ENCODE measurements around the gene TSHR. TPM values are rescaled to one million over a fixed set of nuclear protein-coding genes. Genes with fewer than 3 reads are reported as not detected.

The TSHR gene
- total and polyA plus RNA-seq, 2 of the 13 experiments (the other 11 are each of a cell fraction or from before 2014, with no cell fraction given): not detected

- no peaks in the 10 kb centered on the region for H3K9me3 ChIP-seq (ENCODE audit: low read length)
- no peak for DNase-seq (ENCODE audit: low spot score)
Measured at GRCh38 chr14:80981673-80982072, 26.3 kb downstream of the TSHR start.

GRCh38 chr14:80982711-80983110 is 27.3 kb downstream of the TSHR start:
- intact Hi-C loops (cut with micrococcal nuclease; ENCODE audit: unreplicated experiment) (no loop called here), in situ Hi-C loops (cut with HindIII; ENCODE audit: extremely low pct_ligation_motif_present, low pct_unique_long_range_greater_than_20kb) (no loop called here)
- no peak for DNase-seq (ENCODE audit: low spot score)
- ATAC-seq: no peak
- no peaks in the 10 kb centered on the region for H3K9me3 ChIP-seq (ENCODE audit: low read length)
- ChIA-PET CTCF (ENCODE audit: low intra/inter-chr PET ratio, low total read pairs) (no interaction called here), POLR2A (no interaction called here)
- 0 out of 5 replicates have a peak, but pooled peaks cover 0 to 7% of the 10 kb centered on the region in 2 experiments for H3K27me3 ChIP-seq (ENCODE audit: control insufficient read depth in 1 of 2, insufficient read depth in 2 of 2, low read length in 2 of 2)
- H3K79me2 ChIP-seq (ENCODE audit: insufficient read depth, low read length): no peaks in the 10 kb centered on the region
- 0% methylated on average over 2 of the region's 2 CpGs for WGBS (ENCODE audit: low lambda C conversion rate)
- no TSS peak for BruUV-seq (replicated peaks)
- H3K9ac ChIP-seq (ENCODE audit: insufficient read depth, low read depth, low read length): no peak overlapping the region
- no peaks in the 10 kb centered on the region for H3K4me1 ChIP-seq (ENCODE audit: insufficient read depth, low read length)
- no peak overlapping the region for H2AFZ ChIP-seq (ENCODE audit: low read length)
- no peaks in the 10 kb centered on the region for H3K36me3 ChIP-seq (replicated peaks in 1 of 2; ENCODE audit: control insufficient read depth in 1 of 2, insufficient read depth in 2 of 2, low read length in 2 of 2)
- no peak overlapping the region for H3K4me3 ChIP-seq (replicated peaks in 1 of 3; ENCODE audit: insufficient read depth in 1 of 3, low read depth in 2 of 3, low read length in 3 of 3)
- no peak for FAIRE-seq
- no peak overlapping the region for H3K4me2 ChIP-seq (ENCODE audit: low read depth, low read length)
- no peaks in the 10 kb centered on the region for H4K20me1 ChIP-seq (ENCODE audit: insufficient read depth, low read length)
- no peak overlapping the region for H3K27ac ChIP-seq (ENCODE audit: extremely low read length, insufficient read depth, low read length)
- TF ChIP-seq CBFB (CRISPR knock-in tag; IDR thresholded peaks at IDR 0.05) (no peak), EP300 (IDR thresholded peaks at IDR 0.05; ENCODE audit: low read depth in 2 of 2, low read length in 2 of 2) (no peak), EP300 (CRISPR knock-in tag; IDR thresholded peaks at IDR 0.05; ENCODE audit: borderline replicate concordance) (no peak), ZNF781 (CRISPR knock-in tag; IDR thresholded peaks at IDR 0.05; ENCODE audit: borderline replicate concordance, not compliant biosample characterization) (no peak), NCOA5 (CRISPR knock-in tag; IDR thresholded peaks at IDR 0.05) (no peak), SYNCRIP (IDR thresholded peaks at IDR 0.05; ENCODE audit: insufficient read depth, low read depth, low read length) (no peak), ZNF607 (CRISPR knock-in tag; IDR thresholded peaks at IDR 0.05; ENCODE audit: borderline replicate concordance) (no peak), RBM39 (IDR thresholded peaks at IDR 0.05; ENCODE audit: low read depth, low read length, poor library complexity, severe bottlenecking) (no peak), HOMEZ (CRISPR knock-in tag; IDR thresholded peaks at IDR 0.05; ENCODE audit: low read depth) (no peak), ZNF660 (CRISPR knock-in tag; IDR thresholded peaks at IDR 0.05; ENCODE audit: borderline replicate concordance, low read depth) (no peak), MED13 (CRISPR knock-in tag; IDR thresholded peaks at IDR 0.05) (no peak), HNRNPLL (IDR thresholded peaks at IDR 0.05; ENCODE audit: low read depth, low read length, poor library complexity, severe bottlenecking) (no peak), HBP1 (CRISPR knock-in tag; IDR thresholded peaks at IDR 0.05; ENCODE audit: low read depth) (no peak), CENPX (CRISPR knock-in tag; IDR thresholded peaks at IDR 0.05) (no peak), TBX2 (CRISPR knock-in tag; IDR thresholded peaks at IDR 0.05; ENCODE audit: borderline replicate concordance) (no peak)

More at GRCh38 chr14:80981673-80982072, 26.3 kb downstream of the TSHR start:
- no peak for TF ChIP-seq CENPT (CRISPR knock-in tag; IDR thresholded peaks at IDR 0.05; ENCODE audit: low read depth)
- FAIRE-seq: no peak
- no peak overlapping the region for H3K4me3 ChIP-seq (replicated peaks in 1 of 3; ENCODE audit: insufficient read depth in 1 of 3, low read depth in 2 of 3, low read length in 3 of 3)
- H3K36me3 ChIP-seq (replicated peaks in 1 of 2; ENCODE audit: control insufficient read depth in 1 of 2, insufficient read depth in 2 of 2, low read length in 2 of 2): no peaks in the 10 kb centered on the region
- intact Hi-C loops (cut with micrococcal nuclease; ENCODE audit: unreplicated experiment): no loop called here
- no peak; the same call in 2 of the 3 replicates for ATAC-seq
- CTCF ChIA-PET (ENCODE audit: low intra/inter-chr PET ratio, low total read pairs): no interaction called here
- no peaks in the 10 kb centered on the region for H3K4me1 ChIP-seq (ENCODE audit: insufficient read depth, low read length)
- no peak overlapping the region for H3K27ac ChIP-seq (ENCODE audit: extremely low read length, insufficient read depth, low read length)
- BruUV-seq (replicated peaks): no TSS peak
- POLR2A ChIA-PET: no interaction called here
- no peak overlapping the region for H3K4me2 ChIP-seq (ENCODE audit: low read depth, low read length)
- in situ Hi-C loops (cut with HindIII; ENCODE audit: extremely low pct_ligation_motif_present, low pct_unique_long_range_greater_than_20kb): no loop called here
- no peak overlapping the region for H2AFZ ChIP-seq (ENCODE audit: low read length)
- no peak overlapping the region for H3K9ac ChIP-seq (ENCODE audit: insufficient read depth, low read depth, low read length)
- no peaks in the 10 kb centered on the region for H4K20me1 ChIP-seq (ENCODE audit: insufficient read depth, low read length)
- H3K27me3 ChIP-seq (ENCODE audit: control insufficient read depth in 1 of 2, insufficient read depth in 2 of 2, low read length in 2 of 2): 0 out of 5 replicates have a peak, but pooled peaks cover 0 to 7% of the 10 kb centered on the region in 2 experiments
- no peaks in the 10 kb centered on the region for H3K79me2 ChIP-seq (ENCODE audit: insufficient read depth, low read length)
- 3% methylated on average over 7 of the region's 7 CpGs for WGBS (ENCODE audit: low lambda C conversion rate)

Measured in HepG2 (cell line).